Esophagus muscularis mucosa (tissue), 4 donors: ENCODE data around the gene KCNN1. TPM values are rescaled to one million over a fixed set of nuclear protein-coding genes. Genes with fewer than 3 reads are reported as not detected.
A peak's percentile ranks its signal among the peaks of the same experiment; 100 is the strongest.

Experiments used
- DNase-seq: peaks from one replicate; pipeline ENCODE4 v3.0.0-alpha.2; 2017; ENCODE audit errors: extremely low spot score
- H3K27ac ChIP-seq, 4 donors: fragments of 200-600 bp; sonication (generic); replicated peaks in 1 of 4; 1 replicate in 3 of 4; 2 replicates in 1 of 4; pipeline ENCODE4 v1.5.1; 2016 to 2019; ENCODE audit warnings: mild to moderate bottlenecking in 1 of 4
- H3K27me3 ChIP-seq, 4 donors: fragments of 200-600 bp; sonication (generic); one replicate each; pipeline versions ENCODE4 v1.5.1 to v1.6.0; 2016 to 2019
- H3K36me3 ChIP-seq, 4 donors: fragments of 200-600 bp; sonication (generic); one replicate each; pipeline ENCODE4 v1.5.1; 2016 to 2019
- H3K4me1 ChIP-seq, 4 donors: fragments of 200-600 bp; sonication (generic); one replicate each; pipeline ENCODE4 v1.5.1; 2016 to 2019
- H3K4me3 ChIP-seq, 4 donors: fragments of 200-600 bp; sonication (generic); 1 replicate in 2 of 4; 2 replicates in 2 of 4; pipeline ENCODE4 v1.5.1; 2016 to 2019; ENCODE audit warnings: mild to moderate bottlenecking in 4 of 4, moderate library complexity in 1 of 4
- H3K9me3 ChIP-seq, 4 donors: fragments of 200-600 bp; sonication (generic); 1 replicate in 3 of 4; 2 replicates in 1 of 4; pipeline ENCODE4 v1.5.1; 2016 to 2019
- EP300 ChIP-seq: sonication (generic); formaldehyde crosslinking; IDR thresholded peaks from one replicate; pipeline ENCODE4 v1.6.1; 2017; ENCODE audit warnings: antibody characterized with exemption
- POLR2A ChIP-seq: fragments of 450-650 bp; IDR thresholded peaks from one replicate; pipeline ENCODE4 v1.6.1; 2017; ENCODE audit warnings: antibody characterized with exemption, moderate library complexity, mild to moderate bottlenecking, low read depth
- POLR2AphosphoS5 ChIP-seq, 2 donors: sonication (generic); formaldehyde crosslinking; IDR thresholded peaks; one replicate each; pipeline ENCODE4 v1.6.1; 2017; ENCODE audit warnings: antibody characterized with exemption in 2 of 2
- WGBS: methylation state at CpG from one replicate; pipeline ENCODE4 v1.1.5; 2018; 5-methylcytosine and 5-hydroxymethylcytosine counted together
- intact Hi-C: fragments of 100-400 bp; cut with DNase I; formaldehyde crosslinking; loops from one replicate; pipeline ENCODE4 v1.15.1; 2023
- small RNA-seq, 3 donors: library from RNA; depleted of rRNA; stranded (forward); fragments of <200 nt; gene quantifications; one replicate each; pipeline ENCODE3, GENCODE V24; 2016
- total RNA-seq, 4 donors: library from RNA; depleted of rRNA; stranded (reverse); fragments of >200 nt; gene quantifications; one replicate each; pipeline versions ENCODE4 v1.1.0 to v1.2.1, GENCODE V29; 2016
- TF ChIP-seq, protein P1 (sequence below), 3 experiments: fragments of 200-600 bp in 2 of 3; fragments of 450-650 bp in 1 of 3; sonication (generic) in 2 of 3; IDR thresholded peaks; one replicate each; pipeline ENCODE4 v1.5.1; 2017 to 2019; ENCODE audit warnings: antibody characterized with exemption in 3 of 3, mild to moderate bottlenecking in 2 of 3, moderate library complexity in 1 of 3

KCNN1 gene
- total RNA-seq, 4 donors from 2014 or later: 0.17 to 0.23 TPM; not detected in 2

DNA sequence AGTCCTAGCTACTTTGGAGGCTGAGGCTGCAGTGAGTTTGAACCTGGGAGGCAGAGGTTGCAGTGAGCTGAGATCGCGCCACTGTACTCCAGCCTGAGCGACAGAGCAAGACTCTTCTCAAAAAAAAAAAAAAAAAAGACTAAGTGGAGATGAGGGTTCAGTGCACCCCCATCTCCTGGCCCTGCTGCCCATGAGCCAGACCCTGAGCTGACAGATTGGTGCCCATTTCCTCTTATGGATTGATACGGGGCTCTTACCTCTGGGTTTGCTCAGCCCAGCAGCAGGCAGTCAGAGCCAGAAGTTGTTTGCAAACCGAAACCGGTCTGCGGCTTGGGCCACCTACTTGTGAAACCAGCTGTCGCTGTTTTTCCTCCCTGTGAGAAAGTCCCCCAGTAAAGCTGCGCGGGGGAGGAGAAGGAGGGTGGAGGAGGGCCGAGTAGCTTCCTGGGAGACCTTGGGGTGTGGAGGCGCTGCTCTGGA is 78.0 kb downstream of the KCNN1 start:
- intact Hi-C loops: no loop called here
- H3K4me3 ChIP-seq: peak overlapping the region; percentile 44 to 59 (median 48)
- peaks cover 23 to 36% (median 32%) of the 10 kb centered on the region in 4 donors for H3K4me1 ChIP-seq
- H3K27me3 ChIP-seq: no peaks in the 10 kb centered on the region
- H3K36me3 ChIP-seq: no peaks in the 10 kb centered on the region
- H3K27ac ChIP-seq: peak overlapping the region; percentile 54 to 69 (median 66)
- WGBS: 15% methylated on average over 12 of the region's 12 CpGs
- peak; percentile 25 to 70 for TF ChIP-seq POLR2AphosphoS5 (IDR thresholded peaks at IDR 0.05)
- no peak for TF ChIP-seq EP300
- TF ChIP-seq POLR2A: no peak
- TF ChIP-seq, protein P1, sequence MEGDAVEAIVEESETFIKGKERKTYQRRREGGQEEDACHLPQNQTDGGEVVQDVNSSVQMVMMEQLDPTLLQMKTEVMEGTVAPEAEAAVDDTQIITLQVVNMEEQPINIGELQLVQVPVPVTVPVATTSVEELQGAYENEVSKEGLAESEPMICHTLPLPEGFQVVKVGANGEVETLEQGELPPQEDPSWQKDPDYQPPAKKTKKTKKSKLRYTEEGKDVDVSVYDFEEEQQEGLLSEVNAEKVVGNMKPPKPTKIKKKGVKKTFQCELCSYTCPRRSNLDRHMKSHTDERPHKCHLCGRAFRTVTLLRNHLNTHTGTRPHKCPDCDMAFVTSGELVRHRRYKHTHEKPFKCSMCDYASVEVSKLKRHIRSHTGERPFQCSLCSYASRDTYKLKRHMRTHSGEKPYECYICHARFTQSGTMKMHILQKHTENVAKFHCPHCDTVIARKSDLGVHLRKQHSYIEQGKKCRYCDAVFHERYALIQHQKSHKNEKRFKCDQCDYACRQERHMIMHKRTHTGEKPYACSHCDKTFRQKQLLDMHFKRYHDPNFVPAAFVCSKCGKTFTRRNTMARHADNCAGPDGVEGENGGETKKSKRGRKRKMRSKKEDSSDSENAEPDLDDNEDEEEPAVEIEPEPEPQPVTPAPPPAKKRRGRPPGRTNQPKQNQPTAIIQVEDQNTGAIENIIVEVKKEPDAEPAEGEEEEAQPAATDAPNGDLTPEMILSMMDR (IDR thresholded peaks at IDR 0.05): no peak
- DNase-seq: no peak
- peaks cover 0 to 7% (median 3%) of the 10 kb centered on the region in 4 donors for H3K9me3 ChIP-seq

DNA sequence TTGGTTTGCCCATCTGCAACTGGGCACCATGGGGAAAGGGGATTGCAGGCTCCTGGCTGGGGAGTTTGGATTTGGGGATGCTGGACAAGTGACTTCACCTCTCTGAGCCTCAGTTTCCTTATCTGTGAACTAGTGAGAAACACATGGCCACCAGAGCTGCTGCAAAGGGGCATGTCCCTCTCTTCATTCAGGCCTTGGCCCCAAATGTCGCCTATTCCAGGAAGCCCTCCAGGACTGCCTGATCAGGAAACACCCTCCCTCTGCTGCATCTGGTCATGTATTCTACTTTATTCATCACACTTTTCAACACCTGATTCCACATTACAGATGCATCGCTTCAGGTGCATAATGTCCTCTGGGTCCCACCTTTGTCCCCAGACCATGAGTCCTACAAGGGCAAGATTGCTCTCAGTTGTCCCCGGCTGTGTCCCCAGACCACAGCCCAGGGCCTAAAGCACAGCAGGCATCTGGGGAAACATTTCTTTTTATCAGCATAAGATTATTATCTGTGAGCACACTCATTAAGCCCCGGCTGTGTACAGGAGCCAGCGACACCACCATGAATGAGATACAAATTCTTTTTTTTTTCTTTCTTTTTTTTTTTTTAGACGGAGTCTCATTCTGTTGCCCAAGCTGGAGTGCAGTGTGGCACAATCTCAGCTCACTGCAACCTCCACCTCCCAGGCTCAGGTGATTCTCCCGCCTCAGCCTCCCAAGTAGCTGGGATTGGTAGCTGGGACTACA is 78.6 kb downstream of the KCNN1 start:
- Histone ChIP-seq H3K4me1 (peaks cover 27 to 43% (median 39%) of the 10 kb centered on the region in 4 donors), H3K4me3 (peak overlapping the region; percentile 44 to 59 (median 48)), H3K27ac (peak overlapping the region; percentile 54 to 69 (median 66)), H3K27me3 (no peaks in the 10 kb centered on the region), H3K9me3 (peaks cover 0 to 7% (median 3%) of the 10 kb centered on the region in 4 donors), H3K36me3 (no peaks in the 10 kb centered on the region)
- 77% methylated on average over 7 of the region's 7 CpGs for WGBS
- intact Hi-C loops: no loop called here
- no peak for TF ChIP-seq POLR2AphosphoS5 (IDR thresholded peaks at IDR 0.05)
- no peak for TF ChIP-seq POLR2A
- TF ChIP-seq EP300: no peak
- TF ChIP-seq, protein P1 (IDR thresholded peaks at IDR 0.05): no peak
- no peak for DNase-seq

DNA sequence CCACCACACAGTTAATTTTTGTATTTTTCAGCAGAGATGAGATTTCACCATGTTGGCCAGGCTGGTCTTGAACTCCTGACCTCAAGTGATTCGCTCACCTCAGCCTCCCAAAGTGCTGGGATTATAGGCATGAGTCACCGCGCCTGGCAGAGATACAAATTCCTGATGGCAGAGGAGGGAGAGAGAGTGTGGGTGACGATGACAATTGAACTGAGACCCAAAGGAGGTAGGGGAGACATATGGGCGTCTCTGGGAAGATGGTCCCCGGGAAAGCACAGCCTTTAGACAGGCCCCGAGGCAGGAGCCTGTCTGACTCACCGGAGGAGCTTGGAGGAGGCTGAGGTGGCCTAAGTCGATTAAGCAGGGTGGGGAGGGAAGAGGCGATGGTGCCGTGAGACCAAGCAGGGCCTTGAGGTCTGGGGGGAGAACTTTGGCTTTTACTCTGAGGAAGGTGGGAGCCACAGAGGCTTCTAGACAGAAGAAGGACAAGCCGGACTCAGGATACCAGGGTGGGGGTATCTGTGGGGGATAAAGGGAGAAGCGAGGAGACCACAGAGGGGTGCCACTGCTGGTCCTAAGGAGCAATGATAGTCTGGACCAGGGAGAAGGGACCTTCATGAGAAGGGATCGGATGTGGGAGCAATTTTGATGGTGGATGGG is 79.3 kb downstream of the KCNN1 start:
- no peak for DNase-seq
- no peak for TF ChIP-seq EP300
- TF ChIP-seq, protein P1 (IDR thresholded peaks at IDR 0.05): no peak
- TF ChIP-seq POLR2A: no peak
- no peak for TF ChIP-seq POLR2AphosphoS5 (IDR thresholded peaks at IDR 0.05)
- 71% methylated on average over 11 of the region's 14 CpGs for WGBS
- Histone ChIP-seq H3K27ac (peak overlapping the region; percentile 11 to 69 (median 56)), H3K36me3 (no peaks in the 10 kb centered on the region), H3K9me3 (peaks cover 0 to 2% (median under 1%) of the 10 kb centered on the region in 4 donors), H3K27me3 (no peaks in the 10 kb centered on the region), H3K4me3 (no peak overlapping the region), H3K4me1 (peaks cover 35 to 50% (median 46%) of the 10 kb centered on the region in 4 donors)
- intact Hi-C loops: no loop called here

DNA sequence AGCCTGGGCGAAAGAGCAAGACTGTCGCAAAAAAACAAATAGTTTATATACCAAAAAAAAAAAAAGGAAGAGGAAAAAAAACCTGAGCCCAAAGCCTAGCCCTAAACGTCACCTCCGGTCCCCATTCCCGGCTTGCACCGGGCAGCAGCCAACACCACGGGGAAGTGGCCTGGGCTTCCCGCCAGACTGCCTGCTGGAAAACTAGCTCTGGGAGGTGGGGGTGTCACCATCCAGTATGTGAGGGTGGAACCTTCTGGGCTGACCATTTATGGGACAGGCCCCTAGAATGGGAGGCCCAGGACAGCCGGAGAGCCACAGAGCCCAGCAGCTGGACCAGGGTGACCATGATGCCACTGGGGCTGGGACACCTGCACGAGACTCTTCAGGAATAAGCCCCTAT is 82.5 kb downstream of the KCNN1 start:
- no peak for DNase-seq
- intact Hi-C loops: no loop called here
- no peaks in the 10 kb centered on the region for H3K36me3 ChIP-seq
- H3K27ac ChIP-seq: peak overlapping the region; percentile 77 to 82 (median 78)
- peaks cover 44 to 74% (median 66%) of the 10 kb centered on the region in 4 donors for H3K4me1 ChIP-seq
- WGBS: 52% methylated on average over 10 of the region's 10 CpGs
- TF ChIP-seq POLR2A (no peak), EP300 (no peak), POLR2AphosphoS5 (IDR thresholded peaks at IDR 0.05) (peak; percentile 64 to 95)
- no peaks in the 10 kb centered on the region for H3K9me3 ChIP-seq
- no peaks in the 10 kb centered on the region for H3K27me3 ChIP-seq
- no peak overlapping the region for H3K4me3 ChIP-seq

Small RNA genes lying within 50 kb of the gene (small RNA-seq; reads per million reads assigned to genes)
- 0 reads per million in 3 donors for gene RNA5SP468

Other genes starting within 250 kb of the KCNN1 start
- 10 to 100 TPM; 24.1 to 50.9 (median 35.9) TPM for gene MAP1S, start 247.6 kb upstream of the KCNN1 start, total RNA-seq
- gene FCHO1, start 215.6 kb upstream of the KCNN1 start, total RNA-seq: 1 to 10 TPM; 1.6 to 2.9 (median 1.9) TPM
- gene B3GNT3, start 172.0 kb upstream of the KCNN1 start, total RNA-seq: under 1 TPM; 0.33 to 0.84 (median 0.62) TPM
- gene INSL3, start 145.6 kb upstream of the KCNN1 start, total RNA-seq: not detected
- 1 to 10 TPM; 2.1 to 8.9 (median 3.4) TPM for gene JAK3, start 119.1 kb upstream of the KCNN1 start, total RNA-seq
- gene RPL18A, start 107.2 kb upstream of the KCNN1 start, total RNA-seq: 1,000 to 10,000 TPM; 1,042 to 1,624 (median 1,374) TPM
- under 1 TPM in 1 of 4 donors, not detected in 3; 0.17 TPM for gene SLC5A5, start 95.2 kb upstream of the KCNN1 start, total RNA-seq
- gene CCDC124, start 34.1 kb upstream of the KCNN1 start, total RNA-seq: 10 to 100 TPM; 51.2 to 97.4 (median 74.3) TPM
- gene ARRDC2, start 41.1 kb downstream of the KCNN1 start, total RNA-seq: 10 to 100 TPM; 30.6 to 69.2 (median 62.5) TPM
- 1 to 10 TPM in 1 of 4 donors, under 1 TPM in 3; 0.42 to 2.0 (median 0.83) TPM for gene IL12RB1, start 119.8 kb downstream of the KCNN1 start, total RNA-seq
- gene MAST3, start 130.7 kb downstream of the KCNN1 start, total RNA-seq: 1 to 10 TPM; 5.0 to 8.5 (median 6.4) TPM
- 10 to 100 TPM in 3 of 4 donors, 1 to 10 TPM in 1; 4.2 to 32.2 (median 19.4) TPM for gene PIK3R2, start 186.1 kb downstream of the KCNN1 start, total RNA-seq
- gene IFI30, start 206.7 kb downstream of the KCNN1 start, total RNA-seq: 10 to 100 TPM; 22.4 to 92.8 (median 42.9) TPM
- gene MPV17L2, start 226.1 kb downstream of the KCNN1 start, total RNA-seq: 10 to 100 TPM; 14.5 to 67.6 (median 21.2) TPM
- 1 to 10 TPM; 1.7 to 2.5 (median 1.9) TPM for gene RAB3A, start 236.9 kb downstream of the KCNN1 start, total RNA-seq